Tibial nerve (tissue), 4 donors: ENCODE data around the gene USP25. TPM values are rescaled to one million over a fixed set of nuclear protein-coding genes. Genes with fewer than 3 reads are reported as not detected.
A peak's percentile ranks its signal among the peaks of the same experiment; 100 is the strongest.

Experiments
- DNase-seq, 2 donors: peaks; one replicate each; pipeline ENCODE4 v3.0.0-alpha.2; 2019; ENCODE audit warnings: low spot score in 2 of 2
- H3K27ac ChIP-seq, 4 donors: fragments of 200-600 bp; sonication (generic) in 3 of 4; one replicate each; pipeline ENCODE4 v1.5.1; 2017 to 2019; ENCODE audit warnings: mild to moderate bottlenecking in 1 of 4
- H3K27me3 ChIP-seq, 2 donors: fragments of 200-600 bp; sonication (generic) in 1 of 2; one replicate each; pipeline versions ENCODE4 v1.5.1 to v1.6.0; 2017 to 2019
- H3K36me3 ChIP-seq, 3 donors: fragments of 200-600 bp; sonication (generic); one replicate each; pipeline ENCODE4 v1.5.1; 2018 to 2019
- H3K4me1 ChIP-seq, 4 donors: fragments of 200-600 bp; sonication (generic) in 3 of 4; one replicate each; pipeline ENCODE4 v1.5.1; 2017 to 2019
- H3K4me3 ChIP-seq, 4 donors: fragments of 200-600 bp; sonication (generic) in 3 of 4; one replicate each; pipeline ENCODE4 v1.5.1; 2017 to 2019; ENCODE audit warnings: mild to moderate bottlenecking in 1 of 4, moderate library complexity in 1 of 4
- H3K9me3 ChIP-seq, 4 donors: fragments of 200-600 bp; sonication (generic) in 3 of 4; one replicate each; pipeline ENCODE4 v1.5.1; 2017 to 2019
- EP300 ChIP-seq, 2 donors: sonication (generic); formaldehyde crosslinking; IDR thresholded peaks; one replicate each; pipeline ENCODE4 v1.6.1; 2017; ENCODE audit warnings: antibody characterized with exemption in 2 of 2, mild to moderate bottlenecking in 1 of 2
- POLR2A ChIP-seq, 2 donors: fragments of 450-650 bp; IDR thresholded peaks; one replicate each; pipeline ENCODE4 v1.6.1; 2017; ENCODE audit warnings: antibody characterized with exemption in 2 of 2, mild to moderate bottlenecking in 2 of 2, moderate library complexity in 2 of 2
- WGBS, 2 donors: methylation state at CpG; one replicate each; pipeline ENCODE4 v1.1.5; 2018; 5-methylcytosine and 5-hydroxymethylcytosine counted together
- total RNA-seq, 4 donors: library from RNA; depleted of rRNA; stranded (reverse); fragments of >200 nt; gene quantifications; one replicate each; pipeline ENCODE4 v1.1.0, GENCODE V29; 2016
- TF ChIP-seq, protein P1 (sequence below), 5 experiments: fragments of 200-600 bp in 3 of 5; fragments of 450-650 bp in 2 of 5; sonication (generic) in 3 of 5; IDR thresholded peaks; one replicate each; pipeline ENCODE4 v1.5.1; 2016 to 2019; ENCODE audit warnings: antibody characterized with exemption in 5 of 5, mild to moderate bottlenecking in 3 of 5, moderate library complexity in 2 of 5

The USP25 gene
- total RNA-seq, 4 donors from 2014 or later, result 59.6 to 79.8 (median 69.9) TPM

DNA sequence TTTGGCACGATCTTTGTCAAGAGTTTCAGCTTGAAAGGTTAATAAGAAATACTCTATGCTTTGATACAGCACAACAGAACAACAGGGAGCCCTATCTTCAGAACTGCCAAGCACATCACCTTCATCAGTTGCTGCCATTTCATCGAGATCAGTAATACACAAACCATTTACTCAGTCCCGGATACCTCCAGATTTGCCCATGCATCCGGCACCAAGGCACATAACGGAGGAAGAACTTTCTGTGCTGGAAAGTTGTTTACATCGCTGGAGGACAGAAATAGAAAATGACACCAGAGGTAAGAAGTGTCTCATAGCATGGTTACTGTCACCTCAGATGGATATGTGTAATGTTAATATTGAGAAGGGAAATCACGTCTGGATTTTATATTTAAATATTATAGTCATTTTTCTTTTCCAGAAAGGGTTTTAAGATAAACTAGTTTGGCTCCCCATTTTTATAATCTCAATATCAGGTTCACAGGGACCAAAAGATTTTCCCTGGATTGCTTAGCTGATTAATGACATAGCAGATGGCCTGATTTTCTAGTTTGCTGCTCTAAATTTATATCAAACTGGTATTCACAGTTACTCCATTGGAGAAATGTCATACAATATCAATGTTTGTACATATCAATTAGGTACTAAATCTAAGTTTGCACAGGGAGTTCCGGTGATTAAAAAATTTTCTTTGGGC is 97.3 kb downstream of the USP25 start:
- no peak overlapping the region for H3K4me3 ChIP-seq
- WGBS, 2 donors, result 82 to 87% methylated on average over 8 of the region's 8 CpGs
- peak overlapping the region in 2 of 4 donors; percentile 21 to 62 for H3K27ac ChIP-seq

DNA sequence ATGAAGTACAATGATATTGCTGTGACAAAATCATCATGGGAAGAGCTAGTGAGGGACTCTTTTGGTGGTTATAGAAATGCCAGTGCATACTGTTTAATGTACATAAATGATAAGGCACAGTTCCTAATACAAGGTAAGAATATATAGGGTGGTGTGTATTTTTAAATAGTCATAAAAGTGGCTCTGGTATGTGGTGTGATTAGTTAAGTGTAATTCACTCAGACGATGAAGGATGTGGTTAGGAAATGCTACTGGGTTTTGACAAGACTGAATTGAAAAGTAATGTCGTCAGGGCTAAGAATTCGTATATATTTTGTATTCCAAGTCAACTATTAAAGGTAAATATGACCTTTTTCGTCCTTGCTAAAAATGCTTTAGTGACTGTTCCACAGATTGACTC is 101.7 kb downstream of the USP25 start:
- 92 to 93% methylated on average over 4 of the region's 4 CpGs for WGBS, 2 donors
- Histone ChIP-seq H3K27ac (no peak overlapping the region), H3K36me3 (peaks cover 0 to 44% (median 0%) of the 10 kb centered on the region in 3 donors), H3K4me1 (peaks cover 0 to 8% (median 0%) of the 10 kb centered on the region in 4 donors), H3K4me3 (no peak overlapping the region), H3K27me3 (no peaks in the 10 kb centered on the region), H3K9me3 (no peaks in the 10 kb centered on the region)
- TF ChIP-seq, protein P1, sequence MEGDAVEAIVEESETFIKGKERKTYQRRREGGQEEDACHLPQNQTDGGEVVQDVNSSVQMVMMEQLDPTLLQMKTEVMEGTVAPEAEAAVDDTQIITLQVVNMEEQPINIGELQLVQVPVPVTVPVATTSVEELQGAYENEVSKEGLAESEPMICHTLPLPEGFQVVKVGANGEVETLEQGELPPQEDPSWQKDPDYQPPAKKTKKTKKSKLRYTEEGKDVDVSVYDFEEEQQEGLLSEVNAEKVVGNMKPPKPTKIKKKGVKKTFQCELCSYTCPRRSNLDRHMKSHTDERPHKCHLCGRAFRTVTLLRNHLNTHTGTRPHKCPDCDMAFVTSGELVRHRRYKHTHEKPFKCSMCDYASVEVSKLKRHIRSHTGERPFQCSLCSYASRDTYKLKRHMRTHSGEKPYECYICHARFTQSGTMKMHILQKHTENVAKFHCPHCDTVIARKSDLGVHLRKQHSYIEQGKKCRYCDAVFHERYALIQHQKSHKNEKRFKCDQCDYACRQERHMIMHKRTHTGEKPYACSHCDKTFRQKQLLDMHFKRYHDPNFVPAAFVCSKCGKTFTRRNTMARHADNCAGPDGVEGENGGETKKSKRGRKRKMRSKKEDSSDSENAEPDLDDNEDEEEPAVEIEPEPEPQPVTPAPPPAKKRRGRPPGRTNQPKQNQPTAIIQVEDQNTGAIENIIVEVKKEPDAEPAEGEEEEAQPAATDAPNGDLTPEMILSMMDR (IDR thresholded peaks at IDR 0.05), result no peak
- no peak for TF ChIP-seq EP300 (IDR thresholded peaks at IDR 0.05)
- no peak for TF ChIP-seq POLR2A (IDR thresholded peaks at IDR 0.05)
- DNase-seq, result no peak

More for the DNA sequence above, 97.3 kb downstream of the USP25 start:
- no peak for DNase-seq
- Histone ChIP-seq H3K4me1 (peaks cover 0 to 14% (median 0%) of the 10 kb centered on the region in 4 donors), H3K27me3 (no peaks in the 10 kb centered on the region), H3K36me3 (peaks cover 0 to 27% (median 0%) of the 10 kb centered on the region in 3 donors), H3K9me3 (no peaks in the 10 kb centered on the region)
- TF ChIP-seq EP300 (IDR thresholded peaks at IDR 0.05), result no peak
- TF ChIP-seq, protein P1 (IDR thresholded peaks at IDR 0.05), result no peak
- no peak for TF ChIP-seq POLR2A (IDR thresholded peaks at IDR 0.05)

DNA sequence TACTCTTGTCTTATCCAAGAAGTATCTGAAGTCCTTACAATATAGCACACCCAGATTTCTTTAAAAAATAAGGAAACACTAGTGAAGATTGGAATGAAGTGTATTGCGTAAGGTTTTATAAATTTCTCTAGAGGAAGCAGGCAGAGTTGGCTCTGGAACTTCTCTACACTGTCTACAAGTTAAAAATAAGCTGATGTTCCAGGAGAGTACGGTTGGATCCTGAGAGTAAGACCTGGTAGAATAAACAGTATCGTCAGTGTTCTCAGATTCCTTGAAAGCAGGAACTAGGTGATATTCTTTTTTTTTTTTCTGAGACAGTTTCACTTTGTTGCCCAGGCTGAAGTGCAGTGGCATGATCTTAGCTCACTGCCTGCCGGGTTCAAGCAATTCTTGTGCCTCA is 107.9 kb downstream of the USP25 start:
- no peak for DNase-seq
- Histone ChIP-seq H3K4me1 (peaks cover 0 to 23% (median 5%) of the 10 kb centered on the region in 4 donors), H3K27me3 (no peaks in the 10 kb centered on the region), H3K27ac (peak overlapping the region in 1 of 4 donors; percentile 34), H3K9me3 (no peaks in the 10 kb centered on the region), H3K4me3 (no peak overlapping the region), H3K36me3 (peaks cover 0 to 28% (median 0%) of the 10 kb centered on the region in 3 donors)
- TF ChIP-seq, protein P1 (IDR thresholded peaks at IDR 0.05), result no peak
- TF ChIP-seq POLR2A (IDR thresholded peaks at IDR 0.05) (no peak), EP300 (IDR thresholded peaks at IDR 0.05) (no peak)
- 68 to 77% methylated on average over 4 of the region's 4 CpGs for WGBS, 2 donors

DNA sequence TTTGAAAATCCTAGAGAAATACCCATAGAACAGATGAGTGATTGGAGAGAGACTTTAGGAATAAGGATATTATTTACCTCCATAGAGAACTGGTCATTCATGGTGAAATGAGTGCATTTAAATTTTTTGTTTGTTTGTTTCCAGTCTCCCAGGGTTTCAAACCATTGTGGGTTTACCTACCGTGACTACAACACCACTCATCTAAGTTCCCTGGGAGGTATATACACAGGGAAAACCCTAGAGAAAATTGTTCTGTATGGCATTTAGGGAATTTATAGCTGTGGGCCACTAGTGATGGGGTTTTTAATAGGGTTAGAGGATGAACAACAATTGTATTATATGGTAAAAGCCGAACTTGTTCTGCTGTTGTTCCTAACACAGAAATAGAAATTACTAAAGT is 109.2 kb downstream of the USP25 start:
- TF ChIP-seq POLR2A (IDR thresholded peaks at IDR 0.05) (no peak), EP300 (IDR thresholded peaks at IDR 0.05) (no peak)
- TF ChIP-seq, protein P1 (IDR thresholded peaks at IDR 0.05), result no peak
- no peaks in the 10 kb centered on the region for H3K9me3 ChIP-seq
- WGBS, 2 donors, result 91 to 92% methylated on average over 2 of the region's 2 CpGs
- no peak overlapping the region for H3K27ac ChIP-seq
- H3K4me1 ChIP-seq, result peaks cover 0 to 24% (median 5%) of the 10 kb centered on the region in 4 donors
- no peak for DNase-seq
- H3K36me3 ChIP-seq, result peaks cover 0 to 20% (median 0%) of the 10 kb centered on the region in 3 donors
- no peak overlapping the region for H3K4me3 ChIP-seq
- H3K27me3 ChIP-seq, result no peaks in the 10 kb centered on the region

DNA sequence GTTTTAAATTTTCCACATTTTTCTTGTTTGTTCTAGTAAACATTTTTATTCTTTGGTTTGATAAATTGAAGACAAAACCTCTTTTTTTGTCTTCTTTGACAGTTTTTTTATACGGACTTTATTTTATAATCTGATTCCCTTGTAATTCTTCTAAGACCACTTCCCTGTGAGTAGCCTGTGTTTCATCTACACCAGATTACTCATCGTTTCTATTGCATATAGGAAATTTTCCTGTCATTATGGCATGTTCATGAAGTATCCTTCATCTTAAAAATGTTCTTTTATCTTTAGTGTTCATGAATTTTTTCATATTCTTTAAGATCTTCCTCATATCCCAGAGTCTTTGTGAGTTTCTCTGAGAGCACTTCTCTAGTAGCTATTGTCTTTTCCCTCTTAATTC is 109.8 kb downstream of the USP25 start:
- no peaks in the 10 kb centered on the region for H3K27me3 ChIP-seq
- no peak for DNase-seq
- H3K4me3 ChIP-seq, result no peak overlapping the region
- TF ChIP-seq, protein P1 (IDR thresholded peaks at IDR 0.05), result no peak
- no peak for TF ChIP-seq POLR2A (IDR thresholded peaks at IDR 0.05)
- no peak for TF ChIP-seq EP300 (IDR thresholded peaks at IDR 0.05)
- H3K27ac ChIP-seq, result no peak overlapping the region
- H3K36me3 ChIP-seq, result peaks cover 0 to 17% (median 0%) of the 10 kb centered on the region in 3 donors
- WGBS, 2 donors, result 82 to 91% methylated on average over 2 of the region's 2 CpGs
- no peaks in the 10 kb centered on the region for H3K9me3 ChIP-seq
- H3K4me1 ChIP-seq, result peaks cover 0 to 24% (median 5%) of the 10 kb centered on the region in 4 donors
